A673 (cell line): ENCODE results near the gene SVIL.

ENCODE experiments used
- EZH2 ChIP-seq: fragments of 200-600 bp; sonication (generic); IDR thresholded peaks from 2 replicates; pipeline ENCODE4 v1.6.1; 2017; ENCODE audit warnings: borderline replicate concordance, low read depth, mild to moderate bottlenecking, mixed read lengths, antibody characterized with exemption, low read length; ENCODE audit not compliant: poor library complexity, severe bottlenecking
- TF ChIP-seq, protein P1 (sequence below): fragments of 300-800, 200-600 bp; sonication (generic); conservative IDR thresholded peaks from 2 replicates; pipeline ENCODE4 v1.5.1; 2017; ENCODE audit warnings: low read depth, mild to moderate bottlenecking, antibody characterized with exemption, low read length, moderate library complexity, mixed read lengths

GRCh38 chr10:29553544-29554250, 81.1 kb downstream of the SVIL start:
- TF ChIP-seq, protein P1, sequence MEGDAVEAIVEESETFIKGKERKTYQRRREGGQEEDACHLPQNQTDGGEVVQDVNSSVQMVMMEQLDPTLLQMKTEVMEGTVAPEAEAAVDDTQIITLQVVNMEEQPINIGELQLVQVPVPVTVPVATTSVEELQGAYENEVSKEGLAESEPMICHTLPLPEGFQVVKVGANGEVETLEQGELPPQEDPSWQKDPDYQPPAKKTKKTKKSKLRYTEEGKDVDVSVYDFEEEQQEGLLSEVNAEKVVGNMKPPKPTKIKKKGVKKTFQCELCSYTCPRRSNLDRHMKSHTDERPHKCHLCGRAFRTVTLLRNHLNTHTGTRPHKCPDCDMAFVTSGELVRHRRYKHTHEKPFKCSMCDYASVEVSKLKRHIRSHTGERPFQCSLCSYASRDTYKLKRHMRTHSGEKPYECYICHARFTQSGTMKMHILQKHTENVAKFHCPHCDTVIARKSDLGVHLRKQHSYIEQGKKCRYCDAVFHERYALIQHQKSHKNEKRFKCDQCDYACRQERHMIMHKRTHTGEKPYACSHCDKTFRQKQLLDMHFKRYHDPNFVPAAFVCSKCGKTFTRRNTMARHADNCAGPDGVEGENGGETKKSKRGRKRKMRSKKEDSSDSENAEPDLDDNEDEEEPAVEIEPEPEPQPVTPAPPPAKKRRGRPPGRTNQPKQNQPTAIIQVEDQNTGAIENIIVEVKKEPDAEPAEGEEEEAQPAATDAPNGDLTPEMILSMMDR: no peak
- no peak for TF ChIP-seq EZH2
